HepG2 (cell line): ENCODE results near the gene FGGY. TPM values are rescaled to one million over a fixed set of nuclear protein-coding genes. Genes with fewer than 3 reads are reported as not detected.

ENCODE experiments used
- ARID5B ChIP-seq: IDR thresholded peaks from 2 replicates; pipeline ENCODE4 v1.4.0; 2020; ENCODE audit warnings: mild to moderate bottlenecking, missing genetic modification reagents
- CCAR2 ChIP-seq: fragments of 200-400 bp; formaldehyde crosslinking; optimal IDR thresholded peaks from 2 replicates; pipeline ENCODE3; 2018; ENCODE audit warnings: low read depth, mild to moderate bottlenecking, low read length, moderate library complexity
- PRDM10 ChIP-seq: sonication (generic); formaldehyde crosslinking; IDR thresholded peaks from 2 replicates; pipeline ENCODE4 v1.4.0; 2020; ENCODE audit warnings: low read depth, missing genetic modification reagents
- ZNF343 ChIP-seq: sonication (generic); formaldehyde crosslinking; IDR thresholded peaks from 2 replicates; pipeline ENCODE4 v1.4.0; 2020; ENCODE audit warnings: mild to moderate bottlenecking, missing genetic modification reagents
- ZNF503 ChIP-seq: sonication (generic); formaldehyde crosslinking; IDR thresholded peaks from 2 replicates; pipeline ENCODE4 v1.4.0; 2020; ENCODE audit warnings: missing genetic modification reagents
- polyA plus RNA-seq, 8 experiments: library from polyadenylated mRNA; depleted of rRNA in 3 of 8; stranded (reverse) in 7 of 8; unstranded in 1 of 8; fragments of >200 nt; fragmentation: Illumina TruSeq in 4 of 8; extraction: Trizol in 4 of 8; gene quantifications; 2 replicates each; pipeline versions ENCODE4 v1.2.1 to v1.2.3, GENCODE V29; 2011 to 2016; ENCODE audit warnings: low read depth in 4 of 8, missing spikeins in 1 of 8, mixed read lengths in 1 of 8; ENCODE audit not compliant: insufficient read depth in 1 of 8
- total RNA-seq, 5 experiments: library from RNA; depleted of rRNA; stranded (reverse); fragments of >200 nt; fragmentation: Illumina TruSeq; extraction: Trizol; gene quantifications; 2 replicates each; pipeline ENCODE4 v1.2.3, GENCODE V29; 2016; ENCODE audit warnings: low read depth in 1 of 5

The FGGY gene
- total and polyA plus RNA-seq, 2 of the 13 experiments (the other 11 are each of a cell fraction or from before 2014, with no cell fraction given), result 15.7 to 27.5 TPM

GRCh38 chr1:59743324-59744091 is 446.6 kb downstream of the FGGY start (continued):
- TF ChIP-seq PRDM10 (CRISPR knock-in tag), result no peak
- TF ChIP-seq CCAR2, result no peak
- TF ChIP-seq ZNF343 (CRISPR knock-in tag), result no peak
- TF ChIP-seq ARID5B (CRISPR knock-in tag), result no peak
- no peak for TF ChIP-seq ZNF503 (CRISPR knock-in tag)
